Measurements from ENCODE around the gene MED13L.

MED13L gene

GRCh38 chr12:116210131-116210530 lies 67.4 kb downstream of the MED13L start:
- no peak for DNase-seq

DNA sequence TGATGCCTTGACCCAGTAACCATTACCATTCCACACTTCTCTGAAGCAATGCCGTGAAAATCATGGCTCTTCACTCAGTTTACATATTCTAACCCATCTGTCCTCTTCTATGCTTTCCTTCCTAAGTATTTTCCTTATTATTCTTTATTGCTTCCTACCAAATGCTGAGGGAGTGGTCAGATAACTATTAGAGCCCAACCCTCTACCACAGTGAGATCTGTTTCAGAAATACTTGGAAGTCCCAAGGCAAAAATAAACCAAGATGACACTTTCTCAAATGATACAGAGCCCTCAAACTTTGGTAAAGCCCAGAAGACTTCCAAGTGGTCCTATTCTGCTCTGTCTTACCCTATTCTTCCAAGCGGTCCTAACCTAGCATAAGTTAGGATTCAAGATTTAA lies 68.0 kb downstream of the MED13L start:
- no peak for DNase-seq

DNA sequence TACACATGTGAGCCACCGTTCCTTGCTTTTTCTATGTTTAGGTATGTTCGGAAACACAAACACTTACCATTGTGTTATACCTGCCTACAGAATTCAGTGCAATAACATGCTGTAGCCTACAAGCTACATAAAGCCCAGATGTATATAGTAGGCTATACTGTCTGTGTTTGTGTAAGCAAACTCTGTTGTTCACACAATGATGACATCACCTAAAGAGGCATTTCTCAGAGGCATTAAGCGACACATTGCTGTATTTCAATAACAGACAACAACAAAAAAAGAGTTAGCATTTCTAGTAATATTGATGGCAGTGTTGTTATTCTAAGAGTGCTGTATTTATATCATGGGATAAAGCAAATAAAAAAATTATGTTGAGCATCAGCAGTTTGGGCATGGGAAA lies 70.2 kb downstream of the MED13L start:
- no peak for DNase-seq

DNA sequence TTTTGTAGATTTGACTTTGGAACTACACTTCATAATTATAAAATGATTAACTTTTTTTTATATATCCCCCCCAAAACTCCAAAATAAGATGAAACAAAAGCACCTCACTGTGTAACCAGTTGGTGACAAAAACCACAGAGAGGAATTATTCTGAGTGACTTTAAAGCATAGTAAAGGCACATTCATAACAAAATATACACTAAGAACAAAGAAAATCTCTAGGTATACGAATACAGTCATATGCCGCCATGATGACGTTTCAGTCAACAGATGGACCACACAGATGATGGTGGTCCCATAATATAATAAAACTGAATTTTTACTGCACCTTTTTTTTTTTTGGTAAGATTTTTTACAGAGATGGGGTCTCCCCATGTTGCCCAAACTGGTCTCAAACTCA lies 70.7 kb downstream of the MED13L start:
- DNase-seq, result no peak

DNA sequence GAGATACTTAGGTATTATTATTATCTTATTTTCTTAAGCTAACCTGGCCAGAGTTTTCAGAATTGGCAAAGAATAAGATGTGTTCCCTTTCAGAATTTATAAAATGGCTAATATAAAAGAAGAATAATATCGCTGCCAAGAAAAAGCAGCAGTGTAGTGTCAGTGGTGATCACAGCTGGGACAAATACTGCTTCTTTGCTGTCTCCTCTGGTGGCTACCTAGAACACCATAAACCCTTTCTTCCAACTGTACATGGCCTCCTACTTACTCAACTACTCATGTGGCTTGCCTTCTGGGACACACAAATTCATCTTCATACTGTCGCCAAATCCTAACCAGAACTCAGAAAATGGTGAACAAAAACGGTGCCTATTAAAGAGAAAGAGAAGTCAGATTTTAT lies 72.7 kb downstream of the MED13L start:
- no peak for DNase-seq

- DNase-seq, result no peak
These were observed 73.3 kb downstream of the MED13L start for GRCh38 chr12:116204169-116204568.

- DNase-seq, result no peak
These were observed 74.6 kb downstream of the MED13L start for GRCh38 chr12:116202940-116203339.

DNA sequence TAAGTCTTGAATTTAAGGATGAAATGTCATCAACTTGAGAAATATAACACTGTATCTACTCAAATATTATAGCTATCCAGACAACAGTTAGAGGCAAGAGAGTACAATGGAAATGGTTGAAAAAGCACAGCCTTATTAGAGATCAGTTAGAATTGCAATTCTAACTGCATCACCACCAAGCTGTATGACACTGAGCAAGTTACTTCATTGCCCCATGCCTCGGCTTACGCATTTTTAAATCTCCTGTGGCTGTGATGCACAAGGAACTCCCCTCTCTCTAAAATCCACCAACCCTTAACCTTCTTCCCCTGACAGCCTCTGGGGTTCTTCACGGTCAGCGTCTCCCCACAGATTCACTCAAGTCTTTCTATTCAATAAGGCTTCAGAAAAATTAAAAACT lies 75.1 kb downstream of the MED13L start:
- peak in 1 of 14 donors; percentile 4 for DNase-seq

GRCh38 chr12:116201908-116202307 lies 75.6 kb downstream of the MED13L start:
- no peak for DNase-seq

GRCh38 chr12:116201359-116201758 lies 76.1 kb downstream of the MED13L start:
- no peak for DNase-seq

DNA sequence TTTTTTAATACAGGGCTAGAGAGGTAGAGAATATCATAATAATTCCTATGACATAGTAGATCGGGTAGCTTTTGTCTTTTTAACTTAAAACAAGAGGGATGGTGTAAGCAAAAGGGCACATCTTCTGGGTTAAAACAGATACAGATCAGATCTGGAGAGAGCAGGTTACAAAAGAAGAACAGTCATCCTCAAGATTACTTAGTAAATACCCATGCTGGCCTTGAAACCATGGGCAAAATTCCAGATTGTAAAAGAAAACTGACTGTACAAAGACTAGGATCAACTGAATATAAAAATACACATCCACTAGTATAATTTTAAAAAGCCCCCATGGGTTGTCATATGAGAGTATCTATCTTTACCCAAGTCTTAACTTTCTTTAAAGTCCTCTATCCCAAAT lies 76.7 kb downstream of the MED13L start:
- DNase-seq, result no peak

GRCh38 chr12:116199160-116199706 lies 78.3 kb downstream of the MED13L start:
- no peak for DNase-seq

GRCh38 chr12:116196752-116197718 lies 80.5 kb downstream of the MED13L start:
- DNase-seq, result no peak

- DNase-seq, result no peak
These were observed 81.3 kb downstream of the MED13L start for GRCh38 chr12:116196226-116196625.

- no peak for DNase-seq
These were observed 82.5 kb downstream of the MED13L start for GRCh38 chr12:116194935-116195431.

DNA sequence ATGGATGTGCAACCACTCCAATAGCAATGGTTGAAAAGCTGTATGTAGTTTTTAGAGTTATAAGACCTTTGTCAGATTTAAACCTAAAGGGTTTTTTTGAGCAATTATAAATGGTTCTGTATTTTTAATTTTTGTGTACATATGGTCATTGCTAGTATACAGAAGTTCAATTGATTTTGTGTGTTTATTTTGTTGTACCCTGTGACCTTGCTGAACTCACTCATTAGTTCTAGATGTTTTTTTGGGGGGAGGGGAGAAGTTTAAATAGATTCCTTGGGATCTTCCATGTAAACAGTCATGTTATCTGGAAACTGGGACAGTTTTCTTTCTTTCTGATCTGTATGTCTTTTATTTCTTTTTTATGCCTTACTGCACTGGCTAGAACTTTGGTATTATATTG lies 87.8 kb downstream of the MED13L start:
- no peak for DNase-seq

DNA sequence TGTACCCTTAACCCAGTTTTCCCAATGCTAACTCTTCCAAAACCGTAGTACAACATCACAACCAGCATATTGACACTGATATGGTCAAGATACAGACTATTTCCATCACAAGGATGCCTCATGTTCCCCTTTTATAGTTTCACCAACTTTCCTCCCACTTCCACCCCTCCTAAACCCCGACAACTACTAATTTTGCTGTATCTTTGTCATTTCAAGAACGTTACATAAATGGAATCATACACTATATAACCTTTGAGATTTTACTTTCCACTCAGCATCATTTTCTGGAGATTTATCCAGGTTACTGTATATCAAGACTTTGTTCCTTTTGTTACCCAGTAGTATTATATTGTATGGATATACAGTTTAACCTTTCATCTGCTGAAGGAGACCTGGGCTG lies 88.9 kb downstream of the MED13L start:
- no peak for DNase-seq

- no peak for DNase-seq
These were observed 90.4 kb downstream of the MED13L start for GRCh38 chr12:116187151-116187511.

DNA sequence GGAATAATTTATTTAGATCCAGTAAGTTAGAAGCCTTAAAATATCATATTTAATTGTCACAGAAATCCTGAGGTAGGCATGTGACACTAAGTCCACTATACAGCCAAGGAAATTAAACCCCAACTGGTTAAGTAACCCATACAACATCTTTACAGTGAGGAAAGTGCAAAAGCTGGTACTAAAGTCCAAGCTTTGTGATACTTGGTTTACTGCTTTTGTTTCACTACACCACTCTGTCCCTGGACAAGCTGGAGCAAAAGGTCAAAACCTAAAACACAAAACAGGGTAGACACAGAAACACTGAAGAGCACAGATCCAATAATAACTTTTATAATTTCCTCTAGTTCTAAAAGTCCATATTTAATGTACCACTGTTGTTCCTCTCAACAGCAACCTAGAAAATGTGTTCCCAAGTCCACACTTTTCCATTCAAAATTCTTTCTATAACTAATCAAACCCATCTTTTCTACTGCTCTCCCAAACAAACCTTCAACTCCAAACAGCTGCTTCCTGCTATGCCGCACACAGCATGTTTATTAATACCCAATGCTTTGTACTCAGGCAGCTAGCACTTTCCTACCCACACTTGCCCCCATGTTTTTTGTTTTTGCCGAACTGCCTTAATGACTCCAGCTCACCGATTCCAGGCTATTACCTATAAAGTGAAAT lies 90.9 kb downstream of the MED13L start:
- DNase-seq, result no peak

DNA sequence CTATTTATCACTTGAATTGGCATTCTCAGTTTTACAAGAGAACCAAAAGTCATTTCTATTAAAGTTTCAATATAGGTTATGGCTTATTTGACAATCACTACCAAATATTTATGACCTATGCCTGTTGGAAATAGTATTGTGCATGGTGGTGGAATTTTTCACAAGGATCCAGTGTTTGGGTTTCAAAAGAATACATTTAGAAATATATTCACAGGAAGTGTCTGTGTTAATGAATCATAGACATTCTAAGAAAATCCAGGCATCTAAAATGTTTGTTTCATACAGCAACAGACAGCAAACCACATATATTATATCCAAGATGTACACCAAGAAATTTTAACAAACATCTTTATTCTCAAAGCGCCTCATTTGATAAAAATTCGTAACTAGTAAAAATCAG lies 92.7 kb downstream of the MED13L start:
- no peak for DNase-seq

- no peak for DNase-seq
These were observed 93.8 kb downstream of the MED13L start for GRCh38 chr12:116183741-116184141.

- DNase-seq, result no peak
These were observed 95.0 kb downstream of the MED13L start for GRCh38 chr12:116182359-116183063.

- DNase-seq, result no peak
These were observed 97.0 kb downstream of the MED13L start for GRCh38 chr12:116180448-116180847.
